NCI-H1048 (cell line): Measurements from ENCODE around the gene MRPL38.
A peak's percentile ranks its signal among the peaks of the same experiment; 100 is the strongest.
"Not testable (repeated sequence)": the region's sequence is repeated elsewhere in the genome, so short reads cannot be mapped to it uniquely, and the experiment has no call there.

ENCODE experiments used
- DNase-seq: peaks from one replicate; lab custom pipeline; 2025; lab: John Stamatoyannopoulos, UW

Gene MRPL38

GRCh38 chr17:75896415-75897159, 8.1 kb downstream of the MRPL38 start, which contains the start of gene TRIM65:
Gene TRIM65 (minus strand): TSS chr17:75896951. CDS start chr17:75896937, 14 bp downstream.
- DNase-seq = peak; percentile 11

DNA sequence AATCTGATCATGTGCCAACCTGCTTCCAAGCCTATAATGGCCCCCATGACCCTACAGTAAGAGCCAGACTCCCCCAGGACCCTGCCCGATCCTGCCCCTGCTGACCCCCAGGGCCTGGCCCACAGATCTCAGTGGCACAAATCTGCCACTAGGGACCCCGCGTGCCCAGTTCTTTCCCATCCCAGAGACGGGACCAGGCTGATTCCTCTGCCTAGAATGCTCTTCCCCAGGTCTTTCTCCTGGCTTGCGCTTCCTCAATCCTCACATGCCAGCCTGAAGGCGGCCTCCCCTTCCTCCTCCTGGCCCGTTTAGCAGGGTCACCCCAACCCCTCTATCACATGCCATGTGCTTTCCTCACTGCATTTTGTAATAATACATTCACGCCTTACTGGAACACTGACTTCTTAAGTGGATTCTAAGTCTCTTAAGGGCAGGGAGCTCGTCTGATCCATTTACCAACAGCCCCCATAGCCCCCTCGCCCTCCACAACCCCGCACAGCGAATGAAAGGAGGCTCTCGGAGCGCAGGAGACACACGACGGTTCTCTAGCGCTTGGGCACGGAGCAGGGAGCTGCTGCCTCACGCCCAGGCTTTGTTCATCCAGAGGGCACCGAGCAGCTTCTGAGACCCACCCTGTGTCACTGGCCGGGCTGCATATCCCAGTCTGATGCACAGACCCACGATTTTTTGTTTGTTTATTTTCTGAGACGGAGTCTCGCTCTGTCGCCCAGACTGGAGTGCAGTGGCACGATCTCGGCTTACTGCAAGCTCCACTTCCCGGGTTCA, 9.1 kb downstream of the MRPL38 start:
- DNase-seq = no peak

- DNase-seq = no peak
Observed at GRCh38 chr17:75894049-75894733, 10.5 kb downstream of the MRPL38 start.

DNA sequence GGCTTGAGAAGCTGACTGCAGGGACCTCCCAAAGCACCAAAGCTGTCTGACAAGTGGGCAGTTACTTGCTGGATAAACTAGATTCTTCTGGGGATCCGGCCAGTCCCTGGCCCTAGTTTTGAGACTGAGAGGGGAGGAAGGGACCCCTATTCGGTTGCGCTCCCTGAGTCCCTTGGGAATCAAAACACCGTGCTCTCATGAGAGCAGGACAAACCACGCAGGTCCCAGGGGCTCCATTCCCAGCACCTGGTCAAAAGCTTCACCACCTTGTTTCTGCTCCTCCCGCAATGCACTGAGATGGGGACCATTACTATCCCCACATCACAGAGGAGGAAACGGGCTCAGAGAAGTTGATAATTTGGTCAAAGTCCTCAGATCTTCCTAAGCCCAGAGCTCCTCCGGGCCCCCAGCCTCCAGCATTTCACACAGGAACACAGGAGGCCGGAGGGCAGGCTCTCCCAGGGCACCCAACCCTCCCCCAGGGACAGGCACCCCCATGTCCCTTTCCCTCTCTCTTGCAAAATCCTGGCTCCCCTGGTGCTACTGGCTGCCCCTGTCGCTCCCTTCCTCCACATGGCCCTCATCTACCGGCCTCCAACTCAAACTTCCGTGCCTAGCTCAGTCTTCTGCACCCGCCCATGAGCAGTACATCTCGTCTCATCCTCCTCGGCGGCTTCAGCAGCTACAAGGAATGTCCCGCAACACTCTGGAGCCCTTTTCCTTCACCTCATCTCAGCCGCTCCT, 11.2 kb downstream of the MRPL38 start:
- no peak for DNase-seq

DNA sequence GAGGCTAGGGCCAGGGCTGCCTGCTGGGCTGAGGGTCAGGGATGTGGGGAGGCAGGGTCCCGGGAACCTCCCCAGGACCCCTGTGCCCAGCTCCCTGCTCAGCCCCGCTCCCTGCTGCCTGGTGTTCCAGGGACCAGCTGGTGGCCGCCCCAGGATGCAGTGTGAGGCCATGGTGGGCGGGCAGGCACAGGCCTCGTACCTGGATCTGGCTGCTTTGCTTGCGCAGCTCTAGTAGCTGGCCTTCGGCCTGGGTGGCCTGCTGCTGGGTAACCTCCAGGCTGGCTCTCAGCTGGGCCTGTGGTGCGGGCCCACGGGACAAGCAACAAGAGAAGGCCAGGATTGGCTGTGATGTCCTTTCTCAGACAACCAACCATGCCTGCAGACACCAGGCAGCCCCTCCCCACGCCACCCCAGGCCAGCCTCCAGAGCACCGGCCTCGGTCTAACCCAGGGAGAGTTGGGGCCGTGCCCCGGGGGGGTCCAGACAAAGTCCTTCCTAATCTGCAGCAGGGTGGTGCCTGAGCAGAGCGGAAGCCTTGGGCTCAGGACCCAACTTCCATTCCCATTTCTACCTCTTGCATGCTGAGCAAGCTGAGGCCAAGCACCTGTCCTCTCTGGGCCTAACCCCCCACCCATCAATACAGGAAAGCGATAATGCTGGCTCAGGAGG, 12.0 kb downstream of the MRPL38 start:
- DNase-seq = no peak

DNA sequence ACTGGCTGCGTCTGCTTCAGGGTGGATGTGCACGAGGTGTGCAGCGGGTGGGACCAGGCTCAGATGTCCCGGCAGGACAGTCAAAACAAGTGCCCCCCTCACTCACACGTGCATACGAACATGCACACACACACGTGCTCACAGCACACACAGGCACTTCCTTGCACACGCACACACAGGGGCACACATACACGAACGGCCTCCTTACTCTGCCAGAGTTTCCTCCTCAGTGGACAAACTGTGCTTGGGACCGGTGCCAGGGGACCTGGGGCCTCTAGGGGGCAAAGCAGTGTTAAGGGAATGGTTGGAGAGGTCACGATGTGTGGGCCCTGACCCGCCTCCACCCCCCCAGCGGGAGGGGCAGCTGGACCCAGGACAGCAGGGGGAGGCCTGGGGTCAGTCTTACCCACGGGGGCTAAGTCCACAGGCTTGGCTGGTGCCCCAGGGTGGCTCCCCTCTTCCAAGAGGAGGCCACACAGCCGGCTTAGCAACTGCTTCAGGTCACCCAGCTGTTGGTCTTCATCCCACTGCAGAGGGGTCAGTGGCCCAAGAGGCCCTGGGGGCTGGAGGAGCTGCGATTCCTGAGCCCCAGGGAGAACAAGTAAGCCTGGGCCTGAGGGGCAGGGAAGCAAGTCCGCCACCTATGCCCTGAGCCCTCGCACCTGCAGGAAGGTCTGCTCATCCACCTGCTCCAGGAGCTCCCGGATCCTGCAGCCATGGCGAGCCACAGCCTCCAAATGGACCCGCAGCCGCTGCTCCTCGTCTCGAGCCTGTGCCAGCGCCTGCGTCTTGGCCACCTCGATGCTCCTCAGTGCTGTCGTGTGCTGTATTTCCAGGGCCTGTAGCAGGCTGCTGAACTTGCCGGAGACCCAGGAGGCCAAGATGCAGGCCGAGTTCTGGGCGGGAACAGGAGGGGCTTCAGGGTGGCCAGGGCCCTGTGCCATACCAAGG, 12.8 kb downstream of the MRPL38 start:
- no peak for DNase-seq

GRCh38 chr17:75891022-75891604, 13.6 kb downstream of the MRPL38 start:
- no peak for DNase-seq

DNA sequence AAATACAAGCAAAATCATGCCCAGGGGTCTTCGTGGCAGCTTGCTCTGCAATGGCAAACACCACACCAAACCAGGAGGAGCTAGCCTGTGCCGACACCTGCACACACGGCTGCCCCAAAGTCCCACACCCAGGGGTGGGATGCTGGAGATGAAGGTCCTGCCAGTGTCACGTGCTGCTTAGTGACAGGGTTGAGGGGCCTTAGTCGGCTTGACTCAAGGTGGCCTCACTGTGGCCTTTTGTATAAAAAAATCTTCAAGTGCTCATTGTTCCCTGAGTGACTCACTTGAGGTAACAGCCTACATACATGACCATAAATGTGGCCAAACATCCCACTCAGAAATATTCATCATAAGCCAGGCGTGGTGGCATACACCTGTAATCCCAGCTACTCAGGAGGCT, 15.2 kb downstream of the MRPL38 start:
- no peak for DNase-seq

DNA sequence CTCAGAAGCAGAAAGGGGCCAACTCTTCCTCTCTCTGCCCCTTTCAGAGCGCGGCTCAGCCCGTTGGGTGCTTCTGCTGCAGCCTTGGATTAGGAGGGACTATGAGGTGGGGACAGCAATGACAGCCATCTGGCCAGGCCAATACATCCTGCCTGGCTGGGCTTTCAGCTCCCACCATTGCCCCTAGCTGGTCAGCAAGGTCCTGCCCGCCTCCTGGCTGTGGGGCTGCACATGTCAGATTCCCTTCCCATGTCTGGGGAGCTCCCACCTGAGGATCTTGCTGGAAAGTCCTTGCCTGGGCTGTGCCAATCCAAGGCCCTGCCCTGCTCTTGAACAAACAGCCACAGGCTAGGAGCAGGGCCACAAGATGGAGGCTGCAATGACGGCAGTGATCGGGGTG, 16.2 kb downstream of the MRPL38 start:
- DNase-seq = no peak

- DNase-seq = not testable (repeated sequence)
Observed at GRCh38 chr17:75885860-75886259, 18.8 kb downstream of the MRPL38 start.

- DNase-seq = no peak
Observed at GRCh38 chr17:75885431-75885830, 19.3 kb downstream of the MRPL38 start.

GRCh38 chr17:75881678-75882454, 22.8 kb downstream of the MRPL38 start:
- DNase-seq = no peak

- DNase-seq = no peak
Observed at GRCh38 chr17:75880266-75880665, 24.4 kb downstream of the MRPL38 start.

- DNase-seq = no peak
Observed at GRCh38 chr17:75878174-75878998, 26.3 kb downstream of the MRPL38 start, which contains the start of gene TRIM47. Gene TRIM47 (minus strand): TSS chr17:75878581. CDS start chr17:75878548, 33 bp downstream.

GRCh38 chr17:75877752-75878173, 26.9 kb downstream of the MRPL38 start:
- DNase-seq = no peak

DNA sequence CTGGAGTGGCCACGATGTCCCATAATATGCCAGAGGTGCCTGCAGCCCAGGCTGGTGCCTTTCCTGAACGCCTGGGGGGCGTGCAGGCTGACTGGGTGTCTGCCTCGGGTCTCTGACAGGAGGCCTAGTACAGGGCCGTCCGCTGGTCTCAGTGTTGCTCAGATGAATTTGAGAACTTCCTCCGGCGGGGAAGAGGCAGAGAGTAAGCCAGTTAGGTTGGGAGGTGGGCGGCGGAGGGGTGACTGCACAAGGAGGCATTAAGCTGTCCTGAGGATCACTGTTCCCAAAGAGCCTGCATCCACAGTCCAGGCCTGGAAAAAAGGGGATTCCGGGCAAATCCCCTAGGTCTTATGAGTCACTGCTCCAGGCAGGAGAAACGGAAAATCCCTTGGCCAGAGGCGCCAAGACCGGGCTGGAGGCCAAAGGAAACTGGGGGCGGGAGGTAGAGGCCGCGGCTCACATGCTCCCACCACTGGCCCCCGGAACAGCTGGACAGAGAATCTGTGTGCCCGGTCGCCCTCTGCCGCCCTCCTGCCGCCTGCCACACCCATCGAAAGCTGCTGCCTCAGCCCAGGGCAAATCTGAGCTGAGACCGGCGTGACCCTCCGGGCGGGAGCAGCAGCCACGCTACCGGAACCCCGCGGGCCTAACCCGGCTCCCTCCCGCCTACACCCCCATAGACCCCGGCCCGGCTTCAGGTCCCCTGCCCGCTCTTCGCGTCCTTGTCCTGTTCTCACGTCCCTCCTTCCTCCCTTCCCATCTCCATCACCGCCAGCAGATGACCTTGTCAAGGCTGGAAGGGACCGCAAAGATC, 27.5 kb downstream of the MRPL38 start:
- no peak for DNase-seq
